Measurements from ENCODE around the gene SRL.
"Not testable (repeated sequence)": the region's sequence is repeated elsewhere in the genome, so short reads cannot be mapped to it uniquely, and the experiment has no call there.

SRL gene

DNA sequence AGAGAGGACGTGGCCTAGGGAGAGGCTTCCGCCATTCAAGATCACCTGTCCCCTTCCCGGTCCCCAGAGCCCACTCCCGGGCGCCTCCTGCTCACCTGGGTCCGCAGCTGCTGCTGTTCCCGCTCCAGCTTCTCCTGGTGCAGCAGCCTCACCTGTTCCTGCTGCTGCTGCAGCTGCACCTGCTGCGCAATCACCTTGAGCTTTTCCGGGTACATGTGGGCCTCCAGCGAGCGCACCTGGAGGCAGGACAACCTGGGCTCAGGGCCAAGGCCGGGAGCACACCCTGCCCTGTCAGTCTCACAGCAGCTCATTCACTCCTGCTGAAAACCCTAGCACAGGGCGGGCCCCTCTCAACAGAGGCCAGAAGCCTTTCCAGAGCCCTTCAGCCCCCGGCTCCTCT lies 18.5 kb upstream of the SRL start:
- DNase-seq: peak; percentile 90

DNA sequence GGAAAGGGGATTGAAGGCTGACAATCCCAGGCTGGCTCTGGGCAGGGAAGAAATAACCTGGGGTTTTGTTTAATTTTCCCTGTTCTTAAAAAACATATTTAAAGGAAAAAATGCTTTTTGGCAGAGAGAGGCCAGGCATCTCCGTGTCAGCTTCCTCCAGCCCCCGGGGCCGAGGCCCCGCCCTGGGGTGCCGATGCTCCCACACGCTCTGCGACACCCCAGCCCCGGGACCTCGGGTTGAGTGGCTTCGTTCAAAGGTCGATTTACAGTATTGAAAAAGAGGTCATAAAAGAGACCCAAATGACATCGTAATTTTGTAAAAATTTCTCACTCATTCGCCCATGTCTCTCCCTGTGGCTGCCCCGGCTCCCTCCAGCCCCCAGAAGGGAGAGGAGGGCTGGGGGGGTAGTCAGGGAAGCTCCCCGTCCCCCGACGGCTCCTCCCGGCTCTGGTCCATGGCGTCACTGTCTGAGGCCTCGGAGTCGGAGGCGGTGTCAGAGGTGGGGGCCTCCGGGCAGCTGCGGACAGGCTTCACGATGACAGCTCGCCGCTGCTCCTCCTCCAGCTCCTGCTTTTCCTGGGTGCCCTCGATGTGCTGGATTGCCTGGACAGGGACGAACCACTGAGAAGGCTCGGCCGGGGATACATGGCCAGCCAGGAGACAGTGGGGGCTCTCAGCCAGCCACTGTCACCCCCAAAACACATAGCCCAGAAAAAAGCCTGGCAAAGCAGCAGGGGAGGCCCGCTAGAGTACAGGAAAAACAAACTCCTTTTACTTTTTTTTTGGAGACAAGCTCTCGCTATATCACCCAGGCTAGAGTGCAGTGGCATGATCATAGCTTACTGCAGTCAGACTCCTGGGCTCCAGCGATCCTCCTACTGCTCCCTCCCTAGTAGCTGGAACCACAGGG lies 16.0 kb upstream of the SRL start:
- no peak for DNase-seq

DNA sequence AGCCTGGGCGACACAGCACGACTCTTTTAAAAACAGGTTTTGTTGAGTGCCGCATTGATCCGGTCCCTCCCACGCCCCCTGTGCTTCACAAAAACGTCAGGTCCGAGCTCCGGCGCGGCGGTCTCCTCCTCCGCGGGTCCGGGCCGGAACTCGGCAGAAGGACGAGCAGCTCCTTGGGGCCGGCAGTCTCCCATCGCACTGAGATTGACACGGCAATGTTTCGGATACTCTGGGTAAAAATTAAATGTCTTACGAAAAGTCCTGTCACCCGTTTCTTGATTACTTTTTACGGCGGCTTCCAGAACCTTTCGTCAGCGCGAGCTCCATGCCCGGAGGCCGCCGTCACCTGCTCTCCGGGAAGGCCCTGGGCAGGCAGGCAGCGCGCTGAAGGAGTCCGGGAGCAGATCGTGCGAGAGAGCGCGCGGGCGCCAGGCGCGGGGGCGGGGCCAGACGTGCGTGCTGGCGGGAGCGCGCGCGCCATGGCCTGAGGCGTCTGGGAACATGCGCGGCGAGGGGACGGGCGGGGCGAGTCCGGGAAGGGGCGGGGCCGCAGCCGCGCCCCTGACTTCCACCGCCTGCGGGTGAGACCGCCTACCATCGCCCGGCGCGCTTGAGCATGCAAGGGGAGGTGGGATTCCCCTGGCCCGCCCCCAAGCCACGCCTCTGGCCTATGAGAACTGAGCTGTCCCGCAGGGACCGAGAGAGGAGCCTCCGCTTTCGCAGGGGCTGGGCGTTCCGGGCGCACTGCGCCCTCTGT lies 11.7 kb upstream of the SRL start:
- DNase-seq: peak; percentile 96

DNA sequence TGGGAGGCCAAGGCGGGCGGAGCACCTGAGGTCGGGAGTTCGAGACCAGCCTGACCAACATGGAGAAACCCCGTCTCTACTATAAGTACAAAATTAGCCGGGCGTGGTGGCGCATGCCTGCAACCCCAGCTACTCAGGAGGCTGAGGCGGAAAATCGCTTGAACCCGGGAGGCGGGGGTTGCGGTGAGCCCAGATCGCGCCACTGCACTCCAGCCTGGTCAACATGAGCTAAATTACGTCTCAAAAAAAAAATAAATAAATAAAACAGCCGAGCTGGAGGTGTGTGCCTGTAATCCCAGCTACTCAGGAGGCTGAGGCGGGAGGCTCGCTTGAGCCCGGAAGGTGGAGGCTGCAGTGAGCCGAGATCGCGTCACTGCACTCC lies 11.1 kb upstream of the SRL start:
- DNase-seq: not testable (repeated sequence)

DNA sequence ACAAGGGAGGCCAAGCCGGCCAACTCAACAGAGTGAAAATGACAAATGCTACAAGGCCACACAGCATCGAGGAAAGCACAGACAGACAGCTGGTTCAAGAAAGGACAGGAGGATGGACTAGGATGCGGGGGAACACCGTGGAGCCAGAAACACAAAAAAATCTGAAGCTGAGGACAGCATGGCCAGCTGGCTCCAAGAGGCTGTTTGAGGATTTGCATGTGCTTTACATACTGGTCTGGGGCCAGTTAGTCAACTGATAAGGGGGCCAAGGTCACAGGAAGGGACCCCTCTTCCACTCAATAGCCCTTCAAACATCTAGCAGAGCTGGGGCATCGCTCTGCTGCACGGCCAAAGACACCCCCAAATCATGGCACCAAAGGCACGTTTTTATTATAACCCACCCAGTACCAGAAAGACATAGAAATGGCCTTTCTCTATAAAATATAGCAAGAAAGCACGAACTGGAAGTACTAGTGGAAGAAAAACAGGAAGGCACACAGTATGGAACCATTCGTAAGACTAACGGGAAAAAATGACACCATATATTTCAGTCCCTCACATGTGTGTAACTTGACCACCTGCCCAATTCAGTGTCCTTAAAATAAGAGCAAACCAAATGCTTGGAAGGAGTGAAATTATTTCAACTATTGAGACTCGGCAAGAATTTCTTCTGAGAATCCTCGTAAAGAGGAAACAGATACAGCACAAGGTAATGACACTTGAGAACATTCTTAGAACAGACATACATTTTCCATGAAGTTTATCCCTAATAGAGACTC lies 7.8 kb upstream of the SRL start:
- DNase-seq: no peak

DNA sequence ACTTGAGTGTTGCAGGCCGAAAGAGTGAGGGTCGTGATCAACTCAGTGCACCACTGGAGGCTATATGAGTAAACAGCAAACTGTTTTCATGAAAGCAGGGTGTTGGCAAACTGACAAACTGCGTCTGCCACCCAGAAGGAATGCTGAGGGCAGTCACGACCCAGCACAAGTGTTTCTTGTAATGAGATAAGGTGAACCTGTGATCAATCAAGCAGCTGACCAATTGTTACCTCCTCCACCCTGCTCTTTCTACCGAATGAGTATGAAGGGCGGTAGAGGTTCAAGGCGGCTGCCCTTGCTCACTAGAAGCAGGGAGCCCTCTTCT lies 5.5 kb upstream of the SRL start:
- DNase-seq: no peak

DNA sequence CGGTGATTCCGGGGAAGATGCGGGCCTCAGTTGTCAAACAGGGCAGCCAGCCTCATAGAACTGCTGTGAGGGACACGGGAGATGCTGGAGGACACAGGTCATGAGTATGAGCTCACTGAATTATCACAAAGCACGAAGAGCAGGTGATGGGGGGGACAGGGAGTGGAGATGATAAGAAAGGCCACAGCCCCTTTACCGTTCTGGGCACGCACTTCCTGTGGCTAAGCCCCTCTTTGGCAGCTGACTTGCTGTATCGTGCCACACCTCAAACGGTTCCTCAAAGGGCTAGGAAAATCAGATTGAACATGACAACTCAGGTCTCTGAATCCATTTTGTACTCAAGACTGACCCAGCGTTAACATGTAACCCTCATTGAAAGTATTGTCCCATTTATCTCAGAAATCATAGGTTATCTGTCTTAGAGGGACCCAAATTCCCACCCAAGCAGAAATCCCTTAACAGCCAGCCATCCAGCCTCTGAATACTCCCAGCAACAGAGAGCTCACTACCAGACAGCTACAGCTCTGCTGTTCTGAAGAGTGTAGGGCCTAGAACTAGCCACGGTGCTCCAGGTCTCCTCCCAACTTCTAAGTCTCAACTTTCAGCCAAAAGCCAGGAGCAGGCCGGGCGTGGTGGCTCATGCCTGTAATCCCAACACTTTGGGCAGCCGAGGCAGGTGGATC lies 5.0 kb upstream of the SRL start:
- no peak for DNase-seq

DNA sequence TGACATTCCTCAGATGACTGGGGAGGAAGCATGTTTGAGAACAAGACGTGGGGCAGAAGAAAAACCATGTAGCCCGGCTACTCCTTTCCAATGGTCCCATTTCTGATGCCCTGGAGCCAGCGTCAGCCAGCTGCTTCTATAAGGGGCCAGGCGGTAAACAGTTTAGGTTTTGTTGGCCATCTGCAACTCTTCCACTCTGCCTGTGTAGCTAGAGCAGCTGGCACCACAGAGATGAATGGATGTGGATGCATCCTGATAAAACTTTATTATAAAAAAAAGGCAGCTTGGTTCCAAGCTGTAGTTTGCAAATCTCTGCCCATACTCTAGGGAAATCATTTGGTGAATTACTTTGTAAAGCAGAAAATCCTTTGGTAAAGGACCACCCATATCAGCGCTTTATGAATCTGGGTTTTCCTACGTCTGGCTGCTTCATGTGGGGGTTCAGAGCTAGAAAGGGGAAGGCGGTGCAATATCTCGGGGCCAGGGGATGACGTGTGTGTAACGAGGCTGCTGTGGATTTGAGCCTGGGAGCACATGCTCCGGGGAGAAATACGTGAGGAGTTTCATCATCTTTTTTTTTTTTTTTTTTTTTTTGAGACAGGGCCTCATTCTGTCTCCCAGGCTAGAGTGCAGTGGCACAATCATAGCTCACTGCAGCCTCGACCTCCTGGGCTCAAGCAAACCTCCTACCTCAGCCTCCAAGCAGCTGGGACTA lies 3.4 kb upstream of the SRL start:
- no peak for DNase-seq

DNA sequence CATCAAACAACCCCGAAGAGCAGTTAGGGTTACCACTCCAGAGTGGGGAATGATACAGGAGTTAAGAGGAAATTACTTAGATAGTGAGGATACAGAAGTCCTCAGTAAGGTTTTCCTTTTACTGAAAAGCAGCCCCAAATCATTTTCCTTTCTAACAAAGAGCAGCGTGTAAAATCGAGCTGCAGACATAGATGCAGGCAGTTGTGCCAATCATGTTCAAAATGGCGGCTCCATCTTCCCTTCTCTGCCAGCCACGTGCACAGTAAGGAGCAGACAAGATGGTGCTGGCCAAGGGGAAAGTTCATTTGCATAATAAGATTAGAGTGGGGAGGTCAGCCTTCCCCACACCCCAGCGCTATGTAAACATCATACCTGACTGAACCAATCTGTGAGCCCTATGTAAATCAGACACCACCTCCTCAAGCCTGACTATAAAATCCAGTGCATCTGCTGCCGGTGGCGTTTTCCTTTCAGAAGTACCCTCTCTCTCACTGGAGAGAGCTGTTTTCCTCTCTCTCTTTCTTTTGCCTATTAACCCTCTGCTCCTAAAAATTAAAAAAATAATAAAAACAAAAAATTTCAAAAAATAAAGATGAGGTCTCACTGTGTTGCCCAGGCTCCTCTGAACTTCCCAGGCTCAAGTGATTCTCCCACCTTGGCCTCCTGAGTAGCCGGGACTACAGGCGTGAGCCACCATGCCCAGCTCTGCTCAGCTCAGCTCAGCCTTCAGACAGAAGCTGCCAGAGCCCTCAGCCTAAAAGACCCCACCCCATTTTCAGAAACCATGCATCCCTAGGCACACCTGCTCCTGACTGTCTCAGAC lies 2.6 kb upstream of the SRL start:
- DNase-seq: peak; percentile 7

DNA sequence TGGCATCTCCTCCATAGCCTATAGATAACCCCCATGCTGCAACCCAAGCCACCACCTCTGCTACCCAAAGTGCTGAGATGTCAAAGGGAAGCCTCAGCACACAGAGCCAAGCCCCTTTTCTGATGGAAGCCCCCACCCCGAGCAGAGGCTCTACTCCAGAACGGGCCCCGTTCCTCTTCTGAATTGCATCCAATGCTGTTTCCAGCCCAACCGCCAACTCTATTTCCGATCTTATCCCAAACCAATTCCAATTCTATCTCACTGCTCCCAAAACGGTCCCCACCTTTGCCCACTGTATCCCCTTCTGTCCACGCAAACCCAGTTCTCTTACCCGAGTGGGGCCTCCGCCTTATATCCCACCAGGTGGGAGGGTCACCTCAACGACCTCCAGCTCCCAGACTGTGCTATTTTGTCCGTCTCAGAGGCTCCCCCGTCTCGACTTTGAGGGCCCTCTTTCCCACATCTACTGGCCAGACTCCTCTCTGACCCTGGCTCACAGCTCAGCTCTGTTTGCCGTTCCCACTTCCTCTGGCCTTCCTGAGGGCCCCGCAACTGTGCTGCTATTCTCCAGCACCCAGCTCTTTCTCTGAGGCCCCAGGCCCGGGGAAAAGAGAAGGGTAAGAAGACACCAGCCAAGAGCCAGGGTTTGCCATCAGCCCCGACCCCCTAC lies 487 bp downstream of the SRL start:
- DNase-seq: no peak

DNA sequence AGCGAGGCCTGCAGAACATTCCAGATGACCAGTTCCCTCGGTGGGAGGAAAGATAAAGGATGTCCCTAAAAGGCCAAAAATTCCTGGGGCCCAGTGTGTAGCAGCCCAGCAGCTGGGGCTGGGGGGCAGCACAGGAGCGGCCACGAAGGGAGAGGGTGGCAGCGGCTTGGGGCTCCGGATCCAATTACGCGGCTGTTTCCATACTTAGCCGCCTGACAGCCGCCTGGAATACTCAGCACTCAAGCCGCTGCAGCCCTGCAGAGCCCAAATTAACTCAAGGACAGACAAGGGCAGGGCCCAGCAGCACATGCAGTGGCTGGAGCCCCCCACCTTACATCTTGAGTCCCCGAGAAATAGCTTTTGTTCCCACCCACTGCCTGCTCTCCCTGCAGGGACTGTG lies 1.3 kb downstream of the SRL start:
- DNase-seq: no peak

DNA sequence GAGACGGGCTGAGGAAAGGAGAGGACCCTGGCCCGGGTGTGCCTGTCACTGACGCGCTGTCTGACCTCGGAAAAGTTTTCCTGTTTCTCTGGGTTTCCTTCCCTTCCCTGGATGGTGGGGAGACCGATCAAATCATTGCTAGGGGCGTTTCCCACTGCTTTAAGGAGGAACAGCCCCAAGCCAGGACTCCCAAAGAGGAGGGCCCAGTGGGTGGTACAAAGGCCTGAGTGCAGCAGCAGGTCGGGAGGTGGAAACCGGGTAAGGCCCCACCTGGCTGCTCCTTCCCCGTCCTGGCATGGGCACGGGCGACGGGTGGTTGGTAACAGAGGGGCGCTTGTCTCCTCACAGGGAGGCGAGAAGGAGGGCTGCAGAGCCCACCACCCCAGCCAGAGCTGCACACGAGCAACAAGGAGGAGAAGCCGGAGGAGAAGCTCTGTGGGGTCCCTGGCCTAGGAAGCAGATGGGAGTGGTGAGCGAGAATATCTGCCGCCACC lies 2.2 kb downstream of the SRL start:
- no peak for DNase-seq

DNA sequence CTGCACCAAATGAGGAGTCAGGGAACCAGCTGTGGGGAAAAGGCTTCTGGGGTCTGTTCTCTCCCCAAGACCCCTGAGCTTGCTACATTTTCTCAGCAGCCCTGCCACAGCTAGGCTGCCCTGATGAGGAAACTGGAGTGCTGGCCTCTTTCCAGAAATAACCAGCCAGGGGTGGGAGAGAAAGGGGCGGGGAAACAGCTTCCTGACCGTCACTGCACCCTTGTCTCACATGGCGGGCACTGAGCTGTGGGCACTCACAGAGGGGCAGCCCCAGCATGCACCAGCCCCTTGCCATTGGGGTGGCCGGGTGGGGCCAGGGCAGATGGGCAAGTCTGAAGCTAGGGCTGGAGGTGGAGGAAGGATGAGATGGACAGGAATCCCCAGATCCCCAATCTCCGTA lies 2.9 kb downstream of the SRL start:
- DNase-seq: no peak

DNA sequence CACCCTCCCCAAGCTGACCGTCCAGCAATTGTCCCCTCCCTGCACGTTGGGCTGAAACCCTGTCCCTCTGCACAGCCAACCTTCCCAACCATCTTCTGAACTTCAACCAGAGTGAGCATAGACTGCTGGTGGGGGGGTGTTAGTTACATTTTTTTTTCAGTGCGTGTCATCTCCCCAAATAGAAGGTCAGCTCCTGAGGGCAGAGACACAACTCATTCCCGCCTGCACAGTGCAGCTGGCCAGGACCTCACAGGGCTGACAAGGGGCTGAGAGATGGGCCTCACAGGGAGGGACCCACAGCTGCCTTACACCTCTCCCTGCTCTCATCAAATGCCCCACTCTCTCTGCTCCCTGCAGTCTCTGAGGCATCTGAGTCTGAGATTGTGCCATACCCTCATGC lies 8.4 kb downstream of the SRL start:
- DNase-seq: no peak

DNA sequence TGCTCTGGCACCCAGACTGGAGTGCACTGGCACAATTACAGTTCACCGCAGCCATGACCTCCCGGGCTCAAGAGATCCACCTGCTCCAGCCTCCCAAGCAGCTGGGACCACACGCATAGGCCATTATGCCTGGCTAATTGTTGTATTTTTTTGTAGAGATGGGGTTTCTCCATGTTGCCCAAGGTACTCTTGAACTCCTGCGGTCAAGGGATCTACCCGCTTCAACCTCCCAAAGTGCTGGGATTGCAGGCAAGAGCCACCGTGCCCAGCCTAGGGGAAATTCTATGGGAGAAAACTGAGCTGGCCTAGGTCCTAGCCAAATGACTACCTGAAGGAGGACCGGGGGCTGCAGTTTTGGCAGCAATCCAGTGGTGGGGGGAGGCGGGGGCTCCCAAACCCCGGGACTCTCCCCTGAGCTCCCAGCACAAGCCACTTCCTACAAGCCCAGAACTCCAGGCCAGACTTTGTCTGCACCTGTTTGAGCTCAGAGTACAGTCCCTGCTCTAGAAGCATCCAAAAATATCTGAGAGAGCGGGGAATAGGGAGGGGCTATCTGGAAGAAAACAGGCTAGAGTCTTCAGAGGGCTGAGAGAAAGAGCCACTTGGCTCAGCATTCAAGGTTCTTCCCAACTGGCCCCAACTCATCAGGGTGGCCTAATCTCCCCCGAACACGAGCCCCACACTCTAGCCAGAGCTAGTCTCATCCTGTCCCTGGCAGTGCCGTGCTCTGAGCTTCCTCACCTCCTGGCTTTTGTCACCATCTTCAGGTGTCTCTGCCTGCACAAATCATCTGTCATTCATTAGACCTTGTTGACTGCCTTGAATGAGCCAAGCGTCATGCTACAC lies 9.1 kb downstream of the SRL start:
- DNase-seq: peak; percentile 71

DNA sequence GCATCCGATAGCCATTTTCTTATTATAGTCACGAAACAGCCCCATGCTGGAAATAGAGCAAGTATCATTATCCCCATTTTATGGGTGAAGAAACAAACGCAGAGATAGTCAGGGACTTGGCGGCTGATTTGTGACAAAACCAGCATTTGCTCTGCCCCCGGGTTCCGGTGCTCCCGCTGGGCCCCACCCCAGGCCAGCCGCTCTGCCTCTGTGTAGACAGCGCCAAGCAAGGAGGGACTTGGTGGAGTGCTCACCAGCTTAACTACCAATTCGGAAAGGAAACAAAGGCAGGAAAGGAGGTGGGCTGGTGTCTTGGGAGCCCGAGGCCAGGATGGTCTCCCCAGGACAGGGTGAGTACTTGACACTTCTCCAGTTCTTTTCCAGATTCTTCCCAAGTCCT lies 10.0 kb downstream of the SRL start:
- no peak for DNase-seq

DNA sequence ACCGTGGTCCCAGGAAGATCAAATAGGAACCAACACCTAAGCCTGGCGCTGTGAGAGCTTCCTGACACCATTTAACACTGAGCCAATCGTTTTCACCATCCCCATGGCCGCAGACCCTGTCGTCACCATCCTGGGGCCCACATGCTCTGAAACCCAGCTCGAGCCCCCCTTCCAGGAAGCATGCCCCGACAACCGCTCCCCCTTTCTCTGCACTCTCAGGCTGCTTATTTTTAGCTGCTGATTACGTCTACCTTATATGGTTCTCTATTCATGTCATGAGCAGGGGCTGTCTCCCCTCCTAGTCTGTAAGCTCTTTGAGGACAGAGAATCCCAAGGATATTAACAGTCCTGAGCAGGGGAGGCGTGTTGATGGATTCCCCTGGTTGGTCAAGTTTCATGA lies 10.5 kb downstream of the SRL start:
- DNase-seq: no peak

DNA sequence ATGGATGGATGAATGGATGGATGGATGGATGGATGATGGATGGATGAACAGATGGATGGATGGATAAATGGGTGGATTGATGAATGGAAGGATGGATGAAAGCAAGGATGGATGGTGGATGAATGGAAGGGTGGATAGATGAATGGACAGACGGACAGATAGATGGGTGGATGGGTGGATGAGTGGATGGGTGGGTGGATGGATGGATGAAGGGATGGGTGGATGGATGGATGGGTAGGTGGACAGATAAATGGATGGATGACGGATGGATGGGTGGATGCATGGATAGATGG lies 14.9 kb downstream of the SRL start:
- no peak for DNase-seq

DNA sequence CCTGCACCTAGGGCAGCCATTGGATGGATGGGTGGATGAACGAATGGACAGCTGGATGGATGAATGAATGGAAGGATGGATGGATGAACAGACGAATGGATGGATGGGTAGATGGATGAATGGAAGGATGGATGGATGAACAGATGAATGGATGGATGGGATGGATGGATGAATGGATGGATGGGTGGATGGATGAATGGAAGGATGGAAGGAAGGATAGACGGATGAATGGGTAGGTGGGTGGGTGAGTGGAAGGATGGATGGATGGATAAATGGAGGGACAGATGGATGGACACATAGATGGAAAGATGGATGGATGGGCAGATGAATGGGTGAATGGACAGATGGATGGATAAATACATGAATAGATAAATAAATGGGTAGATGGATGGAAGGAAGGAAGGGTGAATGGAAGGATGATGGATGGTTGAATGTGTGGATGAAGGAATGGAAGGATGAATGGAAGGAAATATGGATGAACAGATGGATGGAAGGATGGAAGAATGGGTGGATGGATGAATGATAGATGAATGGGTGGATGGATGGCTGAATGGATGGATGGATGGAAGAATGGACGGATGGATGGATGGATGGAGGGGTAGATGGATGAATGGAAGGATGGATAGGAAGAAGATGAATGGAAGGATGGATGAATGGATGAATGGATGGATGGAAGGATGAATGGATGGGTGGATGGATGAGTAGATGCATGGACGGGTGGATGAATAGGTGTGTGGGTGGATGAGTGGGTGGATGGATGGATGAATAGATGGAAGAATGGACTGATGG lies 15.4 kb downstream of the SRL start:
- no peak for DNase-seq

Data from DMS79 treated with DMSO at 0.1 percent for 48 hours (cell line).